IMR-90 (cell line): ENCODE results near the gene MRPL23. TPM values are rescaled to one million over a fixed set of nuclear protein-coding genes. Genes with fewer than 3 reads are reported as not detected.

Experiments used
- ATAC-seq: fragments of 200-7000 bp; cut with Tn5 transposase; 2 replicates; pipeline ENCODE4 v1.9.1; 2020; ENCODE audit warnings: low read depth, mild to moderate bottlenecking, moderate library complexity
- BruUV-seq: library from RNA; stranded (reverse); fragments of 400-500 nt; replicated peaks from 2 replicates; lab custom pipeline; 2021; lab: Mats Ljungman, UMichigan
- CTCF ChIA-PET: fragments of 300-600 bp; formaldehyde crosslinking; extraction: SDS; loops from one replicate; lab custom pipeline; 2021; ENCODE audit warnings: antibody characterized with exemption; lab: Yijun Ruan, JAX
- POLR2A ChIA-PET: fragments of 300-600 bp; sonication (Branson Sonifier 250); formaldehyde crosslinking; loops from one replicate; lab custom pipeline; 2022; ENCODE audit warnings: antibody characterized with exemption; ENCODE audit not compliant: unreplicated experiment; lab: Charles Lee
- DNase-seq: peaks from one replicate; pipeline ENCODE4 v3.0.0; 2013
- H2AFZ ChIP-seq: replicated peaks from 2 replicates; pipeline ENCODE3; 2013; ENCODE audit warnings: low read length, mild to moderate bottlenecking; ENCODE audit not compliant: poor library complexity
- H2AK5ac ChIP-seq: 2 replicates; pipeline ENCODE4 v1.6.1; 2013; ENCODE audit warnings: low read depth, low read length, inconsistent platforms
- H2AK9ac ChIP-seq: replicated peaks from 2 replicates; pipeline ENCODE3; 2013; ENCODE audit warnings: mild to moderate bottlenecking, low read depth, low read length, moderate library complexity; ENCODE audit not compliant: poor library complexity
- H2BK120ac ChIP-seq: 2 replicates; pipeline ENCODE4 v1.6.1; 2013; ENCODE audit warnings: low read depth, low read length, inconsistent platforms
- H2BK15ac ChIP-seq: 3 replicates; pipeline ENCODE4 v1.6.1; 2013; ENCODE audit warnings: low read depth, low read length, inconsistent platforms
- H2BK20ac ChIP-seq: 2 replicates; pipeline ENCODE4 v1.6.1; 2013; ENCODE audit warnings: low read depth, mild to moderate bottlenecking, inconsistent platforms, low read length, moderate library complexity
- H2BK5ac ChIP-seq: 2 replicates; pipeline ENCODE4 v1.6.1; 2013; ENCODE audit warnings: mild to moderate bottlenecking, low read depth, low read length, inconsistent platforms; ENCODE audit not compliant: poor library complexity, severe bottlenecking
- H3K14ac ChIP-seq: replicated peaks from 2 replicates; pipeline ENCODE4 v1.6.1; 2013; ENCODE audit warnings: low read depth, low read length, inconsistent platforms
- H3K18ac ChIP-seq: 2 replicates; pipeline ENCODE4 v1.6.1; 2013; ENCODE audit warnings: low read depth, low read length, control low read depth
- H3K23ac ChIP-seq: 2 replicates; pipeline ENCODE4 v1.6.1; 2013; ENCODE audit warnings: low read depth, low read length, inconsistent platforms
- H3K27ac ChIP-seq: 2 replicates; pipeline ENCODE4 v1.5.1; 2013; ENCODE audit warnings: mild to moderate bottlenecking, control low read depth, low read length; ENCODE audit not compliant: insufficient read depth
- H3K27me3 ChIP-seq: 2 replicates; pipeline ENCODE4 v1.6.1; 2013; ENCODE audit warnings: low read length; ENCODE audit not compliant: control insufficient read depth, insufficient read depth
- H3K36me3 ChIP-seq: 2 replicates; pipeline ENCODE4 v1.6.1; 2013; ENCODE audit warnings: low read length, mixed read lengths; ENCODE audit not compliant: control insufficient read depth, insufficient read depth
- H3K4ac ChIP-seq: 2 replicates; pipeline ENCODE4 v1.6.1; 2013; ENCODE audit warnings: low read depth, low read length, inconsistent platforms
- H3K4me1 ChIP-seq: 2 replicates; pipeline ENCODE4 v1.6.1; 2013; ENCODE audit warnings: low read length, mixed read lengths; ENCODE audit not compliant: control insufficient read depth, insufficient read depth
- H3K4me2 ChIP-seq: 2 replicates; pipeline ENCODE4 v1.6.1; 2013; ENCODE audit warnings: low read depth, mild to moderate bottlenecking, control low read depth, low read length, moderate library complexity
- H3K4me3 ChIP-seq: 2 replicates; pipeline ENCODE4 v1.5.1; 2013; ENCODE audit warnings: low read depth, mild to moderate bottlenecking, control low read depth, low read length, moderate library complexity; ENCODE audit not compliant: insufficient read depth
- H3K56ac ChIP-seq: 2 replicates; pipeline ENCODE4 v1.6.1; 2013; ENCODE audit warnings: low read length, inconsistent platforms; ENCODE audit not compliant: insufficient read depth; ENCODE audit errors: extremely low read depth
- H3K79me1 ChIP-seq, 2 experiments: 2 replicates each; pipeline ENCODE4 v1.6.1; 2013; ENCODE audit warnings: low read length in 2 of 2, inconsistent platforms in 1 of 2, low read depth in 1 of 2
- H3K9ac ChIP-seq: 2 replicates; pipeline ENCODE4 v1.6.1; 2013; ENCODE audit warnings: low read depth, low read length, control low read depth
- H3K9me1 ChIP-seq: 2 replicates; pipeline ENCODE4 v1.6.1; 2013; ENCODE audit warnings: low read length, inconsistent platforms; ENCODE audit not compliant: insufficient read depth
- H3K9me3 ChIP-seq: 2 replicates; pipeline ENCODE4 v1.6.1; 2013; ENCODE audit warnings: low read length; ENCODE audit not compliant: control insufficient read depth, insufficient read depth
- H4K20me1 ChIP-seq: 2 replicates; pipeline ENCODE4 v1.6.1; 2013; ENCODE audit warnings: low read length, inconsistent platforms; ENCODE audit not compliant: insufficient read depth
- H4K5ac ChIP-seq: 2 replicates; pipeline ENCODE4 v1.6.1; 2013; ENCODE audit warnings: mild to moderate bottlenecking, low read depth, low read length, control low read depth
- H4K8ac ChIP-seq, 2 experiments: 2 replicates each; pipeline ENCODE4 v1.6.1; 2013; ENCODE audit warnings: low read depth in 2 of 2, low read length in 2 of 2, control low read depth in 1 of 2, inconsistent platforms in 1 of 2
- H4K91ac ChIP-seq: 2 replicates; pipeline ENCODE4 v1.6.1; 2013; ENCODE audit warnings: low read depth, low read length, inconsistent platforms; ENCODE audit not compliant: insufficient read depth
- CEBPB ChIP-seq: IDR thresholded peaks from 2 replicates; pipeline ENCODE4 v1.6.1; 2012; ENCODE audit warnings: low read depth, low read length, improper control_type of control experiment
- RFX5 ChIP-seq: IDR thresholded peaks from 2 replicates; pipeline ENCODE4 v1.8.0; 2012; ENCODE audit warnings: low read depth, mild to moderate bottlenecking, low read length, moderate library complexity
- SMC3 ChIP-seq: fragments of 150-350 bp; IDR thresholded peaks from 2 replicates; pipeline ENCODE4 v1.6.1; 2016; ENCODE audit warnings: low read depth, mild to moderate bottlenecking, antibody characterized with exemption, low read length, moderate library complexity
- WGBS, 2 experiments: methylation state at CpG; one replicate each; pipeline versions ENCODE4 v1.1.5 to v1.1.7; 2013; ENCODE audit warnings: missing lambda C conversion rate in 2 of 2; ENCODE audit not compliant: insufficient read length in 1 of 2; ENCODE audit errors: extremely low coverage in 2 of 2; 5-methylcytosine and 5-hydroxymethylcytosine counted together
- dilution Hi-C: fragments of 300-500 bp; cut with HindIII; formaldehyde crosslinking; loops from one replicate; pipeline ENCODE4 v1.14.3; 2018; ENCODE audit warnings: low sequenced_read_pairs; ENCODE audit not compliant: unreplicated experiment
- in situ Hi-C: fragments of 300-500 bp; cut with MboI; formaldehyde crosslinking; loops from 3 replicates; pipeline ENCODE4 v1.14.3; 2019; ENCODE audit warnings: low sequenced_read_pairs, inconsistent platforms, mixed read lengths
- intact Hi-C: fragments of 100-400 bp; cut with micrococcal nuclease; formaldehyde crosslinking; loops from 2 replicates; pipeline ENCODE4 v1.10.0; 2022
- polyA plus RNA-seq, 3 experiments: library from polyadenylated mRNA; depleted of rRNA; stranded (reverse); fragments of >200 nt; gene quantifications; 2 replicates each; pipeline ENCODE4 v1.2.3, GENCODE V29; 2012; ENCODE audit warnings: low replicate concordance in 1 of 3
- total RNA-seq: library from RNA; depleted of rRNA; stranded (reverse); fragments of >200 nt; gene quantifications from 2 replicates; pipeline ENCODE4 v1.2.3, GENCODE V29; 2012

The MRPL23 gene
- total and polyA plus RNA-seq, 2 of the 4 experiments (the other 2 are of a cell fraction), result 68.4 to 114 TPM

DNA sequence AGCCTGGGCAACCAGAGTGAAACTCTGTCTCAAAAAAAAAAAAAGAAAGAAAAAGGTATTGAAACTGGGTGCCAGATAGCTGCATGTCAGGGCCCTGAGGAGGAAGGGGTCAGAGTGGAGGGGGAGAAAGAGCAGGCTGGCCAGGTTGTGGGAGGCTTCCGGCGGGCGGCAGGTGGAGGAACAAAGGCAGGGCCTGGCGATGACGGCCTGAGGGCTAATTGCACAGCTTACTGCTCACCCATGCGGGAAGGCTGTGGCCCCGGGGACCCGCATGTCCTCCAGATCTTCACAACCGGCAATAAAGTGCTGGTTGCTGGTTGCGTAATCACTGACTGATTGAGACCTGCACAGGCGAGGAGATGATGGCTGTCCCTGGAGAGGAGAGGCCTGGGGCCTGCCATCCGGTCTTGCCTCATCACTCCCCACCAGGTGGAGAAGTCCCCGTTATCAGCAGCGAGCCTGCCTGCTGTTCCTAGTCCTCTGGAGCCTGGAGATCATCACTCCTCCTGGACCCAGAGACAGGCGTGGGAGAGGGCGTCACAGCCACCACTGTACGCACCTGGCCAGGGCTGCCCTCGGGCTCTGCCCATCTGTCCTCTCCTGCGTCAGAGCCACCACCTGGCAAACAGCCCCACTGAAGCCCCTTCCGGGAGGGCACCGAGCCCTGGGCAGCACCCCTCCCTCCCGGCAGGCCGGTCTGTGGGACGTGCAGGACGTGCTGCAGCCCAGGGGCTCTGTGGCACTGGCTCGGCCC, 31.8 kb downstream of the MRPL23 start:
- ChIA-PET POLR2A (no interaction called here), CTCF (interaction anchor here (0.7 kb wide), 1 partner anchor 172 kb away, joined by 6 read pairs; no protein-coding TSS in a partner anchor)
- TF ChIP-seq CEBPB, result 0 out of 2 replicates have a peak, but pooled peaks have one; percentile 19
- TF ChIP-seq RFX5, result no peak
- TF ChIP-seq SMC3, result no peak
- Histone ChIP-seq H3K18ac (no peak overlapping the region), H2AK5ac (no peak overlapping the region), H3K27ac (no peak overlapping the region), H3K4ac (no peak overlapping the region), H2AK9ac (no peak overlapping the region), H3K9ac (no peak overlapping the region), H2AFZ (no peak overlapping the region), H3K4me2 (no peak overlapping the region), H4K91ac (no peak overlapping the region), H3K27me3 (no peaks in the 10 kb centered on the region), H2BK5ac (no peak overlapping the region), H3K9me3 (no peaks in the 10 kb centered on the region), H3K79me1 (no peaks in the 10 kb centered on the region), H4K20me1 (no peaks in the 10 kb centered on the region), H3K14ac (no peak overlapping the region), H2BK120ac (no peak overlapping the region), H2BK15ac (no peak overlapping the region), H3K56ac (no peak overlapping the region), H3K4me3 (no peak overlapping the region), H2BK20ac (no peak overlapping the region), H3K9me1 (no peaks in the 10 kb centered on the region), H3K4me1 (no peaks in the 10 kb centered on the region), H4K8ac (no peak overlapping the region), H4K5ac (no peak overlapping the region), H3K36me3 (no peaks in the 10 kb centered on the region), H3K23ac (no peak overlapping the region)
- ATAC-seq (no peak), DNase-seq (no peak)
- no TSS peak for BruUV-seq
- dilution Hi-C loops, result no loop called here
- in situ Hi-C loops, result no loop called here
- WGBS, 2 experiments, result no CpG with 5 or more reads among the region's 26 CpGs
- intact Hi-C loops, result no loop called here
